CD14-positive monocyte (primary cell): Measurements from ENCODE around the gene NECTIN1. TPM values are rescaled to one million over a fixed set of nuclear protein-coding genes. Genes with fewer than 3 reads are reported as not detected.
"Not testable (repeated sequence)": the region's sequence is repeated elsewhere in the genome, so short reads cannot be mapped to it uniquely, and the experiment has no call there.

ENCODE experiments used
- DNase-seq, 3 donors: peaks; one replicate each; pipeline ENCODE4 v3.0.0-alpha.2; 2011 to 2022
- H2AFZ ChIP-seq: 2 replicates; pipeline ENCODE4 v1.6.0; 2012; ENCODE audit warnings: mild to moderate bottlenecking, low read depth, low read length, inconsistent platforms; ENCODE audit not compliant: insufficient read depth, poor library complexity, severe bottlenecking
- H3K27ac ChIP-seq, 2 donors: 1 replicate in 1 of 2; 2 replicates in 1 of 2; pipeline ENCODE4 v1.5.1; 2012 to 2013; ENCODE audit warnings: low read length in 2 of 2, control low read depth in 1 of 2, inconsistent platforms in 1 of 2, low read depth in 1 of 2, mild to moderate bottlenecking in 1 of 2
- H3K27me3 ChIP-seq, 2 donors: one replicate each; pipeline versions ENCODE4 v1.6.0 to v1.6.1; 2011 to 2013; ENCODE audit warnings: low read length in 2 of 2; ENCODE audit not compliant: control insufficient read depth in 2 of 2, insufficient read depth in 2 of 2
- H3K36me3 ChIP-seq, 2 donors: replicated peaks in 1 of 2; 1 replicate in 1 of 2; 2 replicates in 1 of 2; pipeline versions ENCODE4 v1.5.1 to v1.6.1; 2012 to 2013; ENCODE audit warnings: low read length in 2 of 2, control low read depth in 1 of 2, inconsistent platforms in 1 of 2, mild to moderate bottlenecking in 1 of 2; ENCODE audit not compliant: insufficient read depth in 2 of 2, control insufficient read depth in 1 of 2
- H3K4me1 ChIP-seq, 2 donors: 1 replicate in 1 of 2; 2 replicates in 1 of 2; pipeline versions ENCODE4 v1.5.1 to v1.6.1; 2012 to 2013; ENCODE audit warnings: low read length in 2 of 2, control low read depth in 1 of 2, inconsistent platforms in 1 of 2, mild to moderate bottlenecking in 1 of 2, moderate library complexity in 1 of 2; ENCODE audit not compliant: insufficient read depth in 2 of 2, control insufficient read depth in 1 of 2
- H3K4me2 ChIP-seq: replicated peaks from 2 replicates; pipeline ENCODE3; 2012; ENCODE audit warnings: low read length, moderate library complexity, mild to moderate bottlenecking; ENCODE audit not compliant: poor library complexity, severe bottlenecking; ENCODE audit errors: extremely low read depth
- H3K4me3 ChIP-seq, 3 experiments: fragments of 200-600 bp in 1 of 3; sonication (generic) in 1 of 3; replicated peaks in 1 of 3; 1 replicate in 2 of 3; 2 replicates in 1 of 3; pipeline ENCODE4 v1.5.1; 2011 to 2013; ENCODE audit warnings: low read length in 3 of 3, mild to moderate bottlenecking in 3 of 3, control low read depth in 2 of 3, low read depth in 2 of 3, inconsistent platforms in 1 of 3, moderate library complexity in 1 of 3
- H3K79me2 ChIP-seq: 2 replicates; pipeline ENCODE4 v1.6.0; 2012; ENCODE audit warnings: mild to moderate bottlenecking, control low read depth, inconsistent platforms, low read length, moderate library complexity; ENCODE audit not compliant: insufficient read depth
- H3K9ac ChIP-seq: 2 replicates; pipeline ENCODE4 v1.6.0; 2017; ENCODE audit warnings: low read length, mild to moderate bottlenecking; ENCODE audit not compliant: insufficient read depth, poor library complexity, severe bottlenecking
- H3K9me3 ChIP-seq, 2 donors: replicated peaks in 1 of 2; 1 replicate in 1 of 2; 2 replicates in 1 of 2; pipeline versions ENCODE4 v1.5.1 to v1.6.1; 2012 to 2013; ENCODE audit warnings: low read length in 2 of 2, control low read depth in 1 of 2; ENCODE audit not compliant: control insufficient read depth in 1 of 2, insufficient read depth in 1 of 2
- H4K20me1 ChIP-seq: 2 replicates; pipeline ENCODE4 v1.6.0; 2012; ENCODE audit warnings: mild to moderate bottlenecking, low read length, control low read depth, moderate library complexity; ENCODE audit not compliant: insufficient read depth
- H3K27ac Mint-ChIP-seq, 7 donors: one replicate each; pipeline ENCODE4 v1.8.0; 2020; ENCODE audit warnings: mild to moderate bottlenecking in 7 of 7, mixed read lengths in 7 of 7, moderate library complexity in 6 of 7, inconsistent platforms in 2 of 7
- H3K27me3 Mint-ChIP-seq, 3 donors: one replicate each; pipeline ENCODE4 v1.8.0; 2021 to 2022; ENCODE audit warnings: low read depth in 3 of 3, mild to moderate bottlenecking in 3 of 3, mixed read lengths in 3 of 3, moderate library complexity in 3 of 3, inconsistent platforms in 1 of 3
- H3K36me3 Mint-ChIP-seq, 2 donors: one replicate each; pipeline ENCODE4 v1.8.0; 2020; ENCODE audit warnings: mixed read lengths in 2 of 2, inconsistent platforms in 1 of 2, mild to moderate bottlenecking in 1 of 2
- H3K4me1 Mint-ChIP-seq: one replicate; pipeline ENCODE4 v1.8.0; 2020; ENCODE audit warnings: mild to moderate bottlenecking, mixed read lengths
- H3K4me3 Mint-ChIP-seq, 2 donors: one replicate each; pipeline ENCODE4 v1.8.0; 2020; ENCODE audit warnings: mild to moderate bottlenecking in 2 of 2, mixed read lengths in 2 of 2, moderate library complexity in 1 of 2
- H3K9me3 Mint-ChIP-seq, 7 donors: one replicate each; pipeline ENCODE4 v1.8.0; 2020 to 2022; ENCODE audit warnings: mixed read lengths in 7 of 7, mild to moderate bottlenecking in 6 of 7, moderate library complexity in 6 of 7, inconsistent platforms in 2 of 7
- CTCF ChIP-seq: fragments of 200-600 bp; IDR thresholded peaks from one replicate; pipeline ENCODE4 v1.8.0; 2022; ENCODE audit warnings: antibody characterized with exemption, mild to moderate bottlenecking
- WGBS: methylation state at CpG from one replicate; pipeline ENCODE4 v1.1.5; 2013; ENCODE audit warnings: missing lambda C conversion rate; ENCODE audit not compliant: insufficient coverage; 5-methylcytosine and 5-hydroxymethylcytosine counted together
- intact Hi-C, 2 donors: fragments of 100-400 bp; cut with micrococcal nuclease; formaldehyde crosslinking; loops; one replicate each; pipeline versions ENCODE4 v1.15.0 to v1.15.1; 2023
- polyA plus RNA-seq, 3 donors: library from polyadenylated mRNA; depleted of rRNA in 1 of 3; unstranded in 2 of 3; stranded (reverse) in 1 of 3; fragments of 300-500 nt in 2 of 3; fragments of >200 nt in 1 of 3; fragmentation: Illumina TruSeq in 2 of 3; gene quantifications; 1 replicate in 2 of 3; 2 replicates in 1 of 3; pipeline ENCODE4 v1.2.3, GENCODE V29; 2012 to 2021

Gene NECTIN1
- polyA plus RNA-seq, 3 donors = 0.53 to 8.3 (median 0.85) TPM

GRCh38 chr11:119599864-119600541 lies 129.0 kb downstream of the NECTIN1 start:
- peaks cover 13% of the 10 kb centered on the region for H3K4me1 Mint-ChIP-seq
- Histone ChIP-seq H3K9ac (no peak overlapping the region), H3K4me1 (peaks cover 2 to 16% of the 10 kb centered on the region in 2 donors), H4K20me1 (no peaks in the 10 kb centered on the region), H3K36me3 (no peaks in the 10 kb centered on the region), H3K27ac (no peak overlapping the region), H2AFZ (no peak overlapping the region), H3K4me2 (no peak overlapping the region), H3K4me3 (no peak overlapping the region), H3K27me3 (no peaks in the 10 kb centered on the region), H3K79me2 (no peaks in the 10 kb centered on the region), H3K9me3 (no peaks in the 10 kb centered on the region)
- no peak for TF ChIP-seq CTCF
- intact Hi-C loops = no loop called here
- no peaks in the 10 kb centered on the region for H3K36me3 Mint-ChIP-seq
- no peak overlapping the region for H3K4me3 Mint-ChIP-seq
- no peaks in the 10 kb centered on the region for H3K9me3 Mint-ChIP-seq
- 90% methylated on average over 4 of the region's 10 CpGs for WGBS
- no peak for DNase-seq
- peaks cover 1 to 4% (median 4%) of the 10 kb centered on the region in 3 donors for H3K27me3 Mint-ChIP-seq
- H3K27ac Mint-ChIP-seq = no peak overlapping the region

GRCh38 chr11:119595941-119596340 lies 133.1 kb downstream of the NECTIN1 start:
- H3K36me3 Mint-ChIP-seq, H3K4me2 ChIP-seq, H3K4me3 Mint-ChIP-seq, H4K20me1 ChIP-seq, H3K4me3 ChIP-seq, H3K36me3 ChIP-seq, H3K27me3 Mint-ChIP-seq, H3K9me3 Mint-ChIP-seq, H3K27ac ChIP-seq, H3K9ac ChIP-seq, H3K79me2 ChIP-seq, H3K27me3 ChIP-seq, intact Hi-C loops, H2AFZ ChIP-seq: not testable (repeated sequence)
- peaks cover 23% of the 10 kb centered on the region for H3K4me1 Mint-ChIP-seq
- H3K27ac Mint-ChIP-seq = peak overlapping the region in 1 of 7 donors; percentile 37
- no CpG with 5 or more reads among the region's 2 CpGs for WGBS
- H3K9me3 ChIP-seq = peaks cover 0 to 12% of the 10 kb centered on the region in 2 donors
- H3K4me1 ChIP-seq = peaks cover 8 to 26% of the 10 kb centered on the region in 2 donors
- DNase-seq = peak in 1 of 3 donors; percentile 48
